HEK293T (cell line): ENCODE data around the gene IL17RA.

Experiments used
- CTCF ChIA-PET: fragments of 350-600 bp; formaldehyde crosslinking; extraction: SDS; loops from one replicate; lab custom pipeline; 2021; ENCODE audit warnings: antibody characterized with exemption, inconsistent platforms; lab: Yijun Ruan, JAX
- POLR2A ChIA-PET: fragments of 350-600 bp; formaldehyde crosslinking; extraction: SDS; loops from one replicate; lab custom pipeline; 2020; ENCODE audit warnings: antibody characterized with exemption, inconsistent platforms; lab: Yijun Ruan, JAX
- DNase-seq: peaks from one replicate; pipeline ENCODE4 v3.0.0; 2012; ENCODE audit warnings: mixed read lengths; ENCODE audit errors: extremely low spot score
- ARNT ChIP-seq: fragments of 450-650 bp; IDR thresholded peaks from 2 replicates; pipeline ENCODE4 v1.6.1; 2017; ENCODE audit warnings: mild to moderate bottlenecking
- BHLHE40 ChIP-seq: fragments of 450-650 bp; IDR thresholded peaks from 2 replicates; pipeline ENCODE4 v1.6.1; 2016; ENCODE audit warnings: mild to moderate bottlenecking, moderate library complexity, borderline replicate concordance
- CTBP1 ChIP-seq: fragments of 450-650 bp; IDR thresholded peaks from 2 replicates; pipeline ENCODE4 v1.6.1; 2016; ENCODE audit warnings: borderline replicate concordance
- ELF4 ChIP-seq: fragments of 450-650 bp; IDR thresholded peaks from 2 replicates; pipeline ENCODE4 v1.6.1; 2017; ENCODE audit warnings: antibody characterized with exemption
- FOXA1 ChIP-seq: fragments of 450-650 bp; IDR thresholded peaks from 2 replicates; pipeline ENCODE4 v1.6.1; 2016; ENCODE audit warnings: mild to moderate bottlenecking
- FOXK2 ChIP-seq: fragments of 450-650 bp; IDR thresholded peaks from 2 replicates; pipeline ENCODE4 v1.6.1; 2016; ENCODE audit warnings: mild to moderate bottlenecking
- FOXM1 ChIP-seq: fragments of 450-650 bp; IDR thresholded peaks from 2 replicates; pipeline ENCODE4 v1.6.1; 2017; ENCODE audit warnings: mild to moderate bottlenecking, borderline replicate concordance
- HDGF ChIP-seq: fragments of 450-650 bp; IDR thresholded peaks from 2 replicates; pipeline ENCODE4 v1.6.1; 2017; ENCODE audit warnings: antibody characterized with exemption, borderline replicate concordance
- L3MBTL2 ChIP-seq: fragments of 450-650 bp; conservative IDR thresholded peaks from 2 replicates; pipeline ENCODE4 v1.6.1; 2016; ENCODE audit warnings: mild to moderate bottlenecking
- LEF1 ChIP-seq: fragments of 450-650 bp; IDR thresholded peaks from 2 replicates; pipeline ENCODE4 v1.6.1; 2017; ENCODE audit warnings: mild to moderate bottlenecking, borderline replicate concordance
- NFRKB ChIP-seq: fragments of 450-650 bp; IDR thresholded peaks from 2 replicates; pipeline ENCODE4 v1.6.1; 2016; ENCODE audit warnings: mild to moderate bottlenecking, moderate library complexity
- SP1 ChIP-seq: fragments of 450-650 bp; IDR thresholded peaks from 2 replicates; pipeline ENCODE4 v1.6.1; 2017
- SUZ12 ChIP-seq: fragments of 450-650 bp; IDR thresholded peaks from 2 replicates; pipeline ENCODE4 v1.6.1; 2016; ENCODE audit warnings: mild to moderate bottlenecking
- TARDBP ChIP-seq: fragments of 450-650 bp; IDR thresholded peaks from 2 replicates; pipeline ENCODE4 v1.6.1; 2016
- ZNF384 ChIP-seq: fragments of 450-650 bp; IDR thresholded peaks from 2 replicates; pipeline ENCODE4 v1.6.1; 2016
- TF ChIP-seq, protein P1 (sequence below): fragments of 450-650 bp; IDR thresholded peaks from 2 replicates; pipeline ENCODE4 v1.6.1; 2016

IL17RA gene

GRCh38 chr22:17149076-17149815 is 64.4 kb downstream of the IL17RA start:
- no peak for DNase-seq
- ChIA-PET CTCF (interaction anchor here (1.2 kb wide), 1 partner anchor 22 kb away, joined by 4 read pairs; no protein-coding TSS in a partner anchor), POLR2A (interaction anchor here (1.3 kb wide), 1 partner anchor 23 kb away, joined by 4 read pairs; no protein-coding TSS in a partner anchor)
- TF ChIP-seq ELF4 (no peak), CTBP1 (no peak), FOXA1 (no peak), ZNF384 (no peak), ARNT (no peak), HDGF (no peak), FOXK2 (no peak)
- TF ChIP-seq, protein P1, sequence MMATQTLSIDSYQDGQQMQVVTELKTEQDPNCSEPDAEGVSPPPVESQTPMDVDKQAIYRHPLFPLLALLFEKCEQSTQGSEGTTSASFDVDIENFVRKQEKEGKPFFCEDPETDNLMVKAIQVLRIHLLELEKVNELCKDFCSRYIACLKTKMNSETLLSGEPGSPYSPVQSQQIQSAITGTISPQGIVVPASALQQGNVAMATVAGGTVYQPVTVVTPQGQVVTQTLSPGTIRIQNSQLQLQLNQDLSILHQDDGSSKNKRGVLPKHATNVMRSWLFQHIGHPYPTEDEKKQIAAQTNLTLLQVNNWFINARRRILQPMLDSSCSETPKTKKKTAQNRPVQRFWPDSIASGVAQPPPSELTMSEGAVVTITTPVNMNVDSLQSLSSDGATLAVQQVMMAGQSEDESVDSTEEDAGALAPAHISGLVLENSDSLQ = no peak

- TF ChIP-seq LEF1 = no peak
- TF ChIP-seq L3MBTL2 = no peak
- no peak for TF ChIP-seq TARDBP
- TF ChIP-seq SUZ12 = no peak
- TF ChIP-seq CTBP1 = no peak
- TF ChIP-seq, protein P1 = no peak
- TF ChIP-seq NFRKB = no peak
- no peak for TF ChIP-seq BHLHE40
- TF ChIP-seq HDGF = no peak
- TF ChIP-seq ARNT = no peak
- no peak for TF ChIP-seq SP1
- no peak for DNase-seq
- POLR2A ChIA-PET = no interaction called here
- CTCF ChIA-PET = interaction anchor here (1.2 kb wide), 1 partner anchor 19 kb away, joined by 4 read pairs; no protein-coding TSS in a partner anchor
Measured at GRCh38 chr22:17152340-17152739, 67.5 kb downstream of the IL17RA start.

GRCh38 chr22:17152971-17153370 is 68.2 kb downstream of the IL17RA start:
- ChIA-PET POLR2A (no interaction called here), CTCF (interaction anchor here (1.2 kb wide), 1 partner anchor 19 kb away, joined by 4 read pairs; no protein-coding TSS in a partner anchor)
- TF ChIP-seq BHLHE40 = no peak
- TF ChIP-seq, protein P1 = no peak
- no peak for TF ChIP-seq LEF1
- TF ChIP-seq HDGF = no peak
- TF ChIP-seq FOXM1 = no peak
- no peak for TF ChIP-seq FOXA1
- TF ChIP-seq ARNT = no peak
- TF ChIP-seq ELF4 = no peak
- TF ChIP-seq ZNF384 = no peak
- TF ChIP-seq TARDBP = no peak
- TF ChIP-seq CTBP1 = no peak
- no peak for TF ChIP-seq FOXK2
- no peak for TF ChIP-seq NFRKB
- TF ChIP-seq SP1 = no peak
- TF ChIP-seq SUZ12 = no peak
- TF ChIP-seq L3MBTL2 = no peak
- DNase-seq = no peak

DNA sequence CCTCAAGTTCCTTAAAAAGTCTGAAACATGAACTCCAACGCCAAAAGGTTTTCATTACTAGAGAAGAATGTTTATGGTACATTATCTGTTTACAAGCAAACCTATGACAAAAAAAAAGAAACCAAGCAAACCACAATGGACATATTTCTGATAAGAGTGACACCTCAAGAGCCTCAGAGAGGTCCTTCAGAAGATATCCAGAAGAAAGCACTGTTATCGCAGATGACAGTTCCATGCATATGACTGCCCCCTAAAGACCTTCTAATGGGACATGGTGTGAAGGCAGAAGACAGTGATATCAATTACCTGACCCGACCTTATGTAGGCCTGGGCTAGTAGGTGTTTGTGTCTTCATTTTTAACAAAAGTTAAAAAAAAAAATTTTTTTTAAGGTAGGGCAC is 71.1 kb downstream of the IL17RA start:
- DNase-seq = no peak
- ChIA-PET CTCF (no interaction called here), POLR2A (no interaction called here)
- TF ChIP-seq L3MBTL2 (no peak), TARDBP (no peak), FOXA1 (no peak), NFRKB (no peak)
- TF ChIP-seq, protein P1 = no peak

GRCh38 chr22:17157714-17158113 is 72.9 kb downstream of the IL17RA start:
- DNase-seq = no peak
- ChIA-PET POLR2A (interaction anchor here (1.2 to 5.3 kb wide), 4 partner anchors 10 to 481 kb away, joined by 3 to 39 read pairs (median 3); partner anchors contain the start of gene BCL2L13), CTCF (interaction anchor here (0.5 to 5.8 kb wide), 2 partner anchors 14 to 344 kb away, joined by 6 to 38 read pairs; no protein-coding TSS in a partner anchor)
- no peak for TF ChIP-seq L3MBTL2
- TF ChIP-seq FOXM1 = no peak
- no peak for TF ChIP-seq ZNF384
- TF ChIP-seq LEF1 = no peak
- no peak for TF ChIP-seq ELF4

GRCh38 chr22:17158176-17158567 is 73.4 kb downstream of the IL17RA start:
- ChIA-PET POLR2A (interaction anchor here (1.0 to 5.3 kb wide), 5 partner anchors 10 to 481 kb away, joined by 3 to 39 read pairs (median 3); partner anchors contain the start of gene BCL2L13), CTCF (interaction anchor here (0.5 to 5.8 kb wide), 2 partner anchors 14 to 344 kb away, joined by 6 to 38 read pairs; no protein-coding TSS in a partner anchor)
- DNase-seq = no peak
- TF ChIP-seq HDGF (no peak), ELF4 (no peak), NFRKB (no peak), FOXK2 (no peak)
